Activated T-helper 17 cell treated with anti-CD3 and anti-CD28 coated beads, Interleukin-2, amount 50 U/mL, for 72 hours (primary cell): ENCODE measurements around the gene SAE1. TPM values are rescaled to one million over a fixed set of nuclear protein-coding genes. Genes with fewer than 3 reads are reported as not detected.

Experiments
- ATAC-seq: fragments of 150-1000 bp; cut with Tn5 transposase; replicated peaks from 2 replicates; pipeline ENCODE4 v1.10.0; 2021; ENCODE audit warnings: mild to moderate bottlenecking, moderate library complexity
- H3K27ac Mint-ChIP-seq: one replicate; pipeline ENCODE4 v1.8.0; 2022; ENCODE audit warnings: mixed read lengths
- H3K27me3 Mint-ChIP-seq: one replicate; pipeline ENCODE4 v1.8.0; 2022; ENCODE audit warnings: mixed read lengths
- H3K36me3 Mint-ChIP-seq: one replicate; pipeline ENCODE4 v1.8.0; 2022; ENCODE audit warnings: low read depth, mild to moderate bottlenecking, mixed read lengths
- H3K4me1 Mint-ChIP-seq: one replicate; pipeline ENCODE4 v1.8.0; 2022; ENCODE audit warnings: mixed read lengths
- H3K4me3 Mint-ChIP-seq: one replicate; pipeline ENCODE4 v1.8.0; 2022; ENCODE audit warnings: mild to moderate bottlenecking, mixed read lengths
- H3K9me3 Mint-ChIP-seq: one replicate; pipeline ENCODE4 v1.8.0; 2022; ENCODE audit warnings: mixed read lengths
- total RNA-seq, 2 donors: library from RNA; stranded (reverse); gene quantifications; one replicate each; pipeline ENCODE4 v1.2.3, GENCODE V29; 2022

The SAE1 gene
- total RNA-seq, 2 donors from 2014 or later, result 151 to 184 TPM

DNA sequence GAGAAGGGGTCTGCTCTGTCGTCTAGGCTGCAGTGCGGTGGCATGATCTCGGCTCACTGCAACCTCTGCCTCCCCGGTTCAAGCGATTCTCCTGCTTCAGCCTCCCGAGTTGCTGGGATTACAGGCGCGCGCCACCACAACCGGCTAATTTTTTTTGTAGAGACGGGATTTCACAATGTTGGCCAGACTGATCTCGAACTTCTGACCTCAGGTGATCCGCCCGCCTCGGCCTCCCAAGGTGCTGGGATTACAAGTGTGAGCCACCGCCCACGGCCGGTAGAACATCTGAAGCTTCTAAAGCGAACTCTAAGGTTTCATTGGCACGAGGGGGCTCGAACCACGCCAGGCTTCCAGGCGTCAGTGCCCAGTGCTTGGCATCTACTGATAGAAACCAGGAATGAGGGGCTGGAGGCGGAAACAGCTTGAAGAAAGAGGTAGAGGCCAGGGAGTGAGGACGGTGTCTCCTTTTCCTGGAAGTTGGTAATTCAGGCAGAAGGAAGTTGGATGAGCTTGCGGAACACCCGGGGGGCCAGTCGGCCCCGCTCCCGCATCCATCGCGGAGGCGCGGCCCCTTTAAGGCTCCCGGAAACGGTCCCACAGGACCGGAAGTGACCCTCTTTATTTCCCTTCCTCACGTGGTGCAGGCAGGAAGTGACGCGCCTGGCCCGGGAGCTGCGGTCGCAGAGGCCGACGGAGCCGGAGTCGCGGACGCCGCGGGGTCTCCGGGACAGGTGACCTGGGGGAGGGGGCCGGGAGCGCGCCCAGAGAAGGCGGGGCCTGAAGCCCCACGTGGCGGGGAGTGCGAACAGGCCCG, 125.5 kb downstream of the SAE1 start, which contains the start of gene CCDC9:
CCDC9 (plus strand) TSS at position 647 of the 814 bp plus-strand sequence. CDS start 1,876 bp downstream, outside the sequence.
- Mint-ChIP-seq H3K9me3 (no peaks in the 10 kb centered on the region), H3K4me3 (peak within 1 kb of the TSS; percentile 98), H3K36me3 (peaks cover 45% of the 10 kb centered on the region), H3K4me1 (peaks cover 26% of the 10 kb centered on the region), H3K27me3 (no peaks in the 10 kb centered on the region), H3K27ac (peak within 1 kb of the TSS; percentile 96)
- ATAC-seq, result peak; percentile 69

DNA sequence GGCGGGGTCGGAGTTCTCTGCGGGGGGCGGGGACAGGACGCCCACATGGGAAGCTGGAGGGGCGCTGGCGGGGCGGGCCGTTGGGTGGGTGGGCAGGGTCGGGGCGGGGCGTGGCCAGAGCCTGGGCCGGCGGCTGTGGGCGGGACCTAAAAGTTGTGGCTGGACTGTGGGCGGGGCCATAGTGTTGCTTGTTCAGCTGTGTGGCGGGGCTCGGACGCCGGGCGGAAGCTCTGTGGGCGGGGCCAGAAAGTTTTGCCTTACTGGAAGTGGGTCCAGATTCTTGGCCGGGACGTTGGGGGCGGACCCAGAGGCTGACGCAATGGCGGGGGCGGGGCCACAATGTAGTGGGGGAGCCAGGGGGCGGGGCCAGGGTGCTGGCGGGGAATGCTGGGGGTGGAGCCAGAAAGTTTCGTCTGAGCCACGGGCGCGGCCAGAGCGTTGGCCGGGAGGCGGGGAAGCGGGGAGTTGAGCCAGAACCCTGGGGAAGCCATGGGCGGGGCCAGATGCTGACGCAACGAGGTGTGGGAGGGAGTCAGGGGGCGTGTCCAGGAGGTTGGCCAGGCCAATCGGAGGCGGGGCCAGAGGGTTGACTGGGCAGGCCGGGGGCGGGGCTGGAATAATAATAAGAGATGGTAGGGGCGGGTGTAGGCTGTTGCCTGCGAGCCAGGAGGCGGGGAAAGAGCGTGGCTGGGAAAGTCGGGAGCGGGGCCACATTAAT, 126.2 kb downstream of the SAE1 start:
- peak; percentile 88 for ATAC-seq
- no peaks in the 10 kb centered on the region for H3K27me3 Mint-ChIP-seq
- H3K9me3 Mint-ChIP-seq, result no peaks in the 10 kb centered on the region
- peak overlapping the region; percentile 98 for H3K4me3 Mint-ChIP-seq
- H3K36me3 Mint-ChIP-seq, result peaks cover 51% of the 10 kb centered on the region
- peak overlapping the region; percentile 96 for H3K27ac Mint-ChIP-seq
- peaks cover 28% of the 10 kb centered on the region for H3K4me1 Mint-ChIP-seq

DNA sequence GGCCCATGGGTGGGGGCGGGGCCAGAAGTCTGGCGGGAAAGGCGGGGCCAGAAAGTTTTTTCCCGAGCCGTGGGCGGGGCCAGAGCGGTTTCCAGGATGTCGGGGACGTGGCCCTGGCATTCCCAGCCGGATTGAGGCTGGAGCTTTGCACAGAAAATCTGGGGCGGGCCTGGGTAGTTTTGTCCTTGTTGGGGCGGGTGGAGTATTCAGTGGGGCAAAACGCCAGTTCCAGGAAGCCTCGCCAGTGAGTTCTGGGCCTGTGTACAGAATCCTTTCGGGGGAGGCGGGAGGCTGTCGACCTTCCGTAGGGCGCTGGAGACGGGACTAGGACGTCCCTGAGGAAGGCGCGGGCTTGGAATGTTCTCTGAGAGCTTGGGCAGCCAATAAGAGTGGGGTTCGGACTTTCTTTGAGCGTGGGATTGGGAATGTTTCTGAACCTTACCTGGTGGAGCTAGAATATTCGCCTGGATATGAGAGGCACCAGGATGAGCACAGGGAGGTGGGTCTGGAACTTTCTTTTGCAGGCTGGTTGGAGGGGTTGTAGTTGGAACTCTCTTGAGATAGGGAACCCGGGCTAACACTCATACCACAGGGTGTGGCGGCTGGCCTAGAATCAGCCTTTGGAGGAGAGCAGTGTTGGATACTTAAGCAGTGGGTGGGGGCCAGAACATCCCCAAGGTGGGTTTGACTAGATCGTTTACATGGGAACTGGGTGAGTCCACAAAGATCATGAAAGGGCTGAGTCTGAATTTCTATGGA, 127.0 kb downstream of the SAE1 start:
- Mint-ChIP-seq H3K27me3 (no peaks in the 10 kb centered on the region), H3K4me3 (peak overlapping the region; percentile 98), H3K27ac (peak overlapping the region; percentile 96), H3K36me3 (peaks cover 58% of the 10 kb centered on the region), H3K4me1 (peaks cover 28% of the 10 kb centered on the region), H3K9me3 (no peaks in the 10 kb centered on the region)
- ATAC-seq, result peak; percentile 12

DNA sequence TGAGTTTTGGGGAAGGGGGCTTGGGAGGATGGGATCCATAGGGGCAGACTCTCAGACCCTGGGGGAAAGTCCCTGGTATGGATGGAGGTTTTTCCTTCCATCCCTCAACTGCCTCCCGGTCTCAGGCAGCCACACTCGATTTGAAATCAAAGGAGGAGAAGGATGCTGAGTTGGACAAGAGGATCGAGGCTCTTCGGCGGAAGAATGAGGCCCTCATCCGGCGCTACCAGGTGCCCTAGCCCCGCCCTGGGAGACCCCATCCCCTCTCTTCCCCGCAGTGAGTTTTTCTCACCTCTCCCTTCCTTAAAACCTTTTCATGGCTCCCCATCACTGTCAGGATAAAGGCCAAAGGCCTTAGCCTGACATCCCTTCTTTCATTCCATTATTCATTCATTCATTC, 127.8 kb downstream of the SAE1 start:
- Mint-ChIP-seq H3K4me1 (peaks cover 28% of the 10 kb centered on the region), H3K27me3 (no peaks in the 10 kb centered on the region), H3K9me3 (no peaks in the 10 kb centered on the region), H3K36me3 (peaks cover 65% of the 10 kb centered on the region), H3K27ac (peak overlapping the region; percentile 96), H3K4me3 (peak overlapping the region; percentile 98)
- ATAC-seq, result no peak

DNA sequence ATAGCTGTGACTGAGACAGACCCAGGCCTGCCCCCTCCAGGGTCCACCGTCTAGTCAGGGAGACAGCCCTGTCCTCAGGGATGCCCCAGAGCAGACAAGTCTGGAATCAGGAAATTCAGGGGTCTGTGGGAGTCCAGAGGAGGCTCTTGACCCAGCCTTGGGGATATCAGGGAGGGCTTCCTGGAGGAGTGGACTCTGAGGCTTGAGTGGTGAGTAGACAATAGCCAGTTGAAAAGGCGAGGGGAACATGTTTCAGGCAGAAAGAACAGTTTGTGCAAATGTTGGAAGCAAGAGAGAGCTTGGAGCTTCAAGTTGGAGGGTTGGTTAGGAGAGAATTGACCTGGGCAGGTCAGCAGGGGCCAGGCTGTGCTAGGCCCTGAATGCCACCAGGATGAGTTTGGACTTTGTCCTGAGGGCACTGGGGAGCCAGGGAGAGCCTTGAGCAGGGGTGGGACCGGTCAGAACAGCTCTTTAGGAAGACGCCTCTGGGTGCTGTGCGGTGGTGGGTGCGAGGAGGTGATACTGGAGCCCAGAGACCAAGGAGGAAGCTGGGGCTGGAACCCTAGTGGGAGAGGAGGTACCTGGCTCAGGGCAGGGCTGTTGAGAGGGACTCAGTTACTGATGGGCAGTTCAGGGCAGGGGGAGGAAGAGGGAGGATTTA, 128.4 kb downstream of the SAE1 start:
- Mint-ChIP-seq H3K27me3 (no peaks in the 10 kb centered on the region), H3K4me3 (peak overlapping the region; percentile 98), H3K27ac (peak overlapping the region; percentile 96), H3K9me3 (no peaks in the 10 kb centered on the region), H3K36me3 (peaks cover 67% of the 10 kb centered on the region), H3K4me1 (peaks cover 28% of the 10 kb centered on the region)
- ATAC-seq, result no peak

Other genes with a start within 250 kb of the SAE1 start
- gene NPAS1, start 111.0 kb upstream of the SAE1 start, total RNA-seq, result under 1 TPM; 0.42 to 0.73 TPM
- 10 to 100 TPM; 18.6 to 56.3 TPM for gene TMEM160, start 82.2 kb upstream of the SAE1 start, total RNA-seq
- 100 to 1,000 TPM; 117 to 166 TPM for gene ZC3H4, start 17.1 kb upstream of the SAE1 start, total RNA-seq
- gene BBC3, start 100.4 kb downstream of the SAE1 start, total RNA-seq, result 10 to 100 TPM; 18.7 to 41.9 TPM
- 10 to 100 TPM; 38.9 to 44.6 TPM for gene CCDC9, start 125.7 kb downstream of the SAE1 start, total RNA-seq
- 10 to 100 TPM; 12.9 to 21.6 TPM for gene INAFM1, start 144.1 kb downstream of the SAE1 start, total RNA-seq
- 1 to 10 TPM in 1 of 2 donors, under 1 TPM in 1; 0.85 to 2.4 TPM for gene C5AR1, start 179.0 kb downstream of the SAE1 start, total RNA-seq
- under 1 TPM; 0.13 to 0.19 TPM for gene C5AR2, start 201.3 kb downstream of the SAE1 start, total RNA-seq
- 10 to 100 TPM; 16.2 to 19.4 TPM for gene DHX34, start 218.5 kb downstream of the SAE1 start, total RNA-seq